Measurements from ENCODE around the gene PCSK4.
A peak's percentile ranks its signal among the peaks of the same experiment; 100 is the strongest.
"Not testable (repeated sequence)": the region's sequence is repeated elsewhere in the genome, so short reads cannot be mapped to it uniquely, and the experiment has no call there.

Gene PCSK4

DNA sequence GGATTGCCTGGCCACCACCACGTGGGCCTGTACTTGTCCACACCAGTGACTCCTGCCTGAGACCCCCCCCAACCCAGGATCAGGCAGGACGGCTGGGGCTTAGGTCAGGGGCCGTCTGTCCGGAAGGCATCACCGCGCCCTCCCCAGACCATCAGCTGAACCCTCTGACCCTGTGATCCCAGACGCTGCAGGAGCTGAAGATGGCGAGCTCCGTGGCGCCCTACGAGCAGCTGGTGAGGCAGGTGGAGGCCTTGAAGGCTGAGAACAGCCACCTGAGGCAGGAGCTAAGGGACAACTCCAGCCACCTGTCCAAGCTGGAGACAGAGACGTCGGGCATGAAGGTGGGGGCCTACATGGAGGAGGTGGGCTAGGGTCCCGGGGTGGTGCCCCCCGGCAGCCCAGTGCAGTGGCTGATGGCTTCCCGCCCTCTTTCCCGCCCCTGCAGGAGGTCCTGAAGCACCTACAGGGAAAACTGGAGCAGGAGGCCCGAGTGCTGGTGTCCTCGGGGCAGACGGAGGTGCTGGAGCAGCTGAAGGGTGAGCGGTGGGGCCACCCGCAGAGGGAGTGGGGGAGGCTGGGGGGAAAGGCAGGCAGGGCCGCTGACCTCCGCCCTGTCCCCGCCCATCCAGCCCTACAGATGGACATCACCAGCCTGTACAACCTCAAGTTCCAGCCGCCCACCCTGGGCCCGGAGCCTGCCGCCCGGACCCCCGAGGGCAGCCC is 37.2 kb downstream of the PCSK4 start:
- no peak for DNase-seq

DNA sequence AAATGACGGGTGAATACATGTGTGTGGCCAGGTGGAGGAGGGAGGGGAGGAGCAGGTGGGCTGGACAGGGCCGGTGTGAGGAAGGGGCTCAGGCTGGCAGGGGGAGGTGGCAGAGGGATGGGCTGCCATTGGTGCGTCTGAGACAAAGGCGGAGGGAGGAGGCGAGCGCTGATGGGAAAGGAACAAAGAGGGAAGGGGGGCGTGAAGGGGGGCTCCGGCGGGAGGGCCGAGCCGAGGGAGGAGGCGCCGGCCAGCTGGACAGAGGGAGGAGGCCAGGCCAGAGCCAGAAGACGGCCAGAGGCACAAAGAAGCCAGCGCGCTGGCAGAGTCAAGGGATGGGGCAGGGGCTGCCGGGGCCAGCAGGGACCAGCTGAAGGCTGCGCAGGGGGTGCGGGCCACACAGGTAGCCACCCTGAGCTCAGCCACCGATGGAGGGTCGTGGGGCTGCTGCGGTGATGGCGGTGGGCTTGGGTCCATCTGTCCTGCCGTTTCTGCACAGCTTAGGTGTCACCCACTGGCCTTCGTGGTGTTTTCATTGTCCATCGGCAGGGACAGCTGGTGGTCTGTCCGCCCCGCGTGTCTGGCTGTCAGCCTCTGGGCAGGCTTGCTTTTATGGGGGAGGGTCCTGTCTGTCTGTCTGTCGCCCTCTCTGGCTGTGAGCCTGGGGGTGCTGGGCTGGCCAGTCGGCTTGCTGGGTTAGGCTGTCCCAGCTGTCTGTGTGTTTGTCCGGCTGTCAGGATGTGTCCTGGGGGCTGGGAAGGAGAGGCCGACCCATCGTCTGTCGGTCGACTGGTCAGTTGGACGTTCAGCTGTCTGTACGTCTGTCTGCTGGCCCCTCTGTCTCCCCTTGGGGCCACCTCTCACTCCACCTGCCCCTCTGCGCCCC is 38.0 kb downstream of the PCSK4 start:
- DNase-seq, result peak; percentile 89

DNA sequence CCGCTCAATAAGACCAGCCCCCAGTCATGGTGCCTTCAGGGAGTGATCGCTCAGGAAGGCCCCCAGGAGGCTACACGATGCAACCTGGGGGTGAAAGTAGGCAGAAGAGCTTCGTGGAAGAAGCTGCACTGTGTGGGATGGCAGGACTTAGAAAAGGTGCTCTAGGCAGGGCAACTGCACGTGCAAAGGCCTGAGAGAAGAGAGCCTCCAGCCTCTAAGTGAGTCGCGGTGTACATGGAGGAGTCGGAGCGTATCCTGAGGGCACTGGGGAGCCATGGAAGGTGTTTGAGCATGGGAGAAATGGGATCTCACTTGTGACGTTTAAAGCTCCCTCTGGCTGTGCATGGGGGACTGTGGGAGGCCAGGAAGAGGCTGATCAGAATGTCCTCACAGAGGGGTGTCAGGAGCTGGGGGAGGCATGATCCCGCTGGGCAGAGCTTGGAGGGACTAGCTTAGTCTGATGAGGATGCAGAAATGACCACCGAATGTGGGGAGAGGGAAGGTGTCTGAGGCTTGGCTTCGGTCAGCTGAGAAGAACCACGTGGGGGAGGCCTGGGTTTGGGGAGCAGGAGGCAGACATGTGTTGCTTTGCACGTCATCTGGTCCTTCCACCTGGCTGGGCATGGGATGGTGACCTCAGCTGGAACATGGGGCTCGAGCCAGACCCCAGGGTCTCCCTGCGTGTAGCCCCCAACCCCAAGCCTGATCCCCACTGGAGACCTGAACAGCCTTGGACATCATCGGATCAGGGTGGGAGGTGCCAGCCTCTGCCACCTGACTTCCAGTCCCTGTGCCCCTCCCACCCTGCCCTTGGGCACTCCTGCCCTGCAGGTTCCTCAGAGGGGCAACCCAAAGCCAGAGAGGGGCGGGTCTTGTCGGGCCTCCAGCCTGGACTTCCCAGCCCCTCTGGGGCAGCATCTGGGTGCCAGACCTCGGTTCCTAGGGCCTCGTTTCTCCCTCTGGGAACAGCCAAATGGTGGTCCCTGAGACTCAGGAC is 39.1 kb downstream of the PCSK4 start:
- peak; percentile 51 for DNase-seq

DNA sequence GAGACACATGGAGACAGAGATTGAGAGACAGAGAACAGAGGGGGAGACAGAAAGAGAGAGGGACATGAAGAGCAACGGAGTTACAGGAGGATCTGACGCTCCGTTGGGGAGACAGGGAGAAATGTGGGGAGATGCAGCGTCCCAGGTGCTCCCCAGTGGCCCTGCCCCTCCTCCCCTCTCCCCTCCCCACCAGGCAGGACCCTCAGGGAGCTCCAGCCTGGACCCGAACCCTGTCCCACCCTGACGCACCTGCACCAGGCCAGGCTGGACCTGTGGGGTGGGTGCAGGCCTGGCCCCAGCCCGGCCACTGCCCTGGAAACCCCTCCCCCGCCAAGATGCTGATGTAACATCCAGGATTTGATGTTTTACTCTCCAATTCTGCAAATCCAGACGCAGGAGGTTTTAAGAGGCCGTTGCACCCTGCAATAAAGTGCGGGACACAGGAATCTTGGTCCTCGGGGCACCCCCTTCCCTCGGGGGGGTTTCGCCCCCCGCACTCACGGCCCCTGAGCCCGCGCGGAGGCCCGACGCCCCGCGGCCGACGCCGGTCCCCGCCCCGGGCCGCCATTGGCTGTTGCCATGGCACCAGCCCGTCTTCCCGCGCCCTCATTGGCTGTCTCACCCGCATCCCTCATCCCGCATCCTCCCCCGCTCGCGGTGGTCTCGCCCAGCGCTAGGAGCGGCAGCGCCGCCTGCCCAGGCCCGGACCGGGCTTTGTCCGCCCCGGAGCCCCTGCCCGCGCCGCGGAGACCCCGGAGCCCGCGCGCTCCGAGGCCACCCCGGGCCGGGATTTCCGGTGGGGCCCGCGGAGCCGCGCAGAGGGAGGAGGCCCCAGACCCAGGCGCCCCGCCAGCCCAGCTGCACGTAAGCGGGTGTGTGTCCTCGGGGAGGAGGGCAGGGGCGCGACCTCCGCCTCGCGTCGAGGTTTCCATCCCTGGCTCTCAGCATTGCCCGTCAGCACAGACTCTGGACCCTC is 40.4 kb downstream of the PCSK4 start, which contains the start of gene APC2:
Gene APC2 (plus strand): TSS at position 655 of the 976 bp plus-strand sequence. CDS start 2,881 bp downstream, outside the sequence.
- DNase-seq, result peak; percentile 89

DNA sequence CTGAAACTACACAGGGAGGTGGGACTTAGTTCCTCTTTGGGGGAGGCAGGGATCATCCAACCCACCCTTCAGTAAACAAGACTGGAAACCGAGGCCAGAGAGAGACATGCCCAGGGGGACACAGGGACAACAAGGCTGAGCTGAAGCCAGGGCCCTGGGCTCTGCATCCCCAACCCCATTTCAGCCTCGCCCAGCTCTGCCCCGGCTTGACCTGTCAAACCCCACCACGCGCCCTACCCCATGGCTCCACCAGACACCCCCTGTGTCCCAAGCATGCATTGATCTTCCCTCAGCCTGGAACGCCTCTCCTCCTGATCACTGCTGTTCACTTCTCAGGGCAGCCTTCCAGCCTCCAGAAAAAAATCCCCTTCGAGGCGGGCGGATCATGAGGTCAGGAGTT is 42.2 kb downstream of the PCSK4 start:
- no peak for DNase-seq

DNA sequence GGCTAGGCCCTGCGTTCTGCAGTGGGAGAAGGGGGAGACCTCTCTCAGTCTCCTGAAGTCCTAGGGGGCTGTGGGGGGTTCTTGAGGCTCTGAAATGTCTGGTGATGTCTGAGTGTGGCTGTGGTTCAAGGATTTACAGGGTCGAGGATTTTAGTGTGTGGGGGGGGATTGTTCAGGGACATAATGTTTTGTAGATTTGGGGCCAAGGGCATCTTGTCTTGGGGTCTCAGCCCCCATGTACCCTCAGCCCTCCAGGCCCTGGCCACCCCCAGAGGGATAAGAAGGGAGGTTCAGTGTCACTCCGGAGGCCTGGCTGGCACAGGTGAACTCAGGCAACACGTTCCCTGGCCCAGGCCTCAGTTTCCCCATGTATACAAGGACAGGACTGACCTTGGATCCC is 42.6 kb downstream of the PCSK4 start:
- no peak for DNase-seq

DNA sequence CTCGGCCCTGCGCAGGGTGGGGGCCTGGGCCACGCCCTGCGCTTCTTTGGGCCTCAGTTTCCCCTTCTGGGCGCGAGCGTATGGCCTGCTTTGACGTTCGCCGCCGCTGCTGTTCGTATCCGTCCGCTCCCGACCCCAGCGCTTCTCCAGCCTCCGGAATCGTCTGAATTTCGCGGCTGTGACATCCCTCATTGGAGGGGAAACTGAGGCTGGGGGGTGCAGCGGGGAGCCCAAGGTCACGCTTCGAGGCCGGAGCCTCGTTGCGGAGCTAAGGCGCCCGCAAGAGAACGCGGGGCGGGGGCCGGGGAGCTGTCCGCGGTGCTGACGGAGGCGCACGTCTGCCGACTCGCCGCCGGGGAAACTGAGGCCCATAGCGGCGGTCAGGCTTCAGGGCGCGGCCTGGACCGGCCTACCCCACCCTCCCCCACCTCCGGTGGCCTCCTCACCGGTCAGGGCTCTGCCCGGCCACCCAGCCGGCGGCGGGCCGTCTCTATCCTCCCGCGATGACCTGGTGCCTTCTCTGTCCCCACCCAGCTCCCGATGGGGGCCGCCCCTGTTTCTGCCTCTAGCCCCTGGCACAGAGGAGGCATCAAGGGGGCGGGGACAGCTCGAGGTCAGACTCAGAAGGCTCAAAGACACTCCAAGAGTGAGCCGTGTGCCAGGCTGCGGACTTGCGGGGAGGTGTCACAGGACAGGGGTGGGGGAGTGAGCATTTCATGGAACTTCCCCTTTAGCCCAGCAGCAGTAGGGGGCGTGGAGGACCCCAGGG is 43.3 kb downstream of the PCSK4 start:
- peak; percentile 12 for DNase-seq

DNA sequence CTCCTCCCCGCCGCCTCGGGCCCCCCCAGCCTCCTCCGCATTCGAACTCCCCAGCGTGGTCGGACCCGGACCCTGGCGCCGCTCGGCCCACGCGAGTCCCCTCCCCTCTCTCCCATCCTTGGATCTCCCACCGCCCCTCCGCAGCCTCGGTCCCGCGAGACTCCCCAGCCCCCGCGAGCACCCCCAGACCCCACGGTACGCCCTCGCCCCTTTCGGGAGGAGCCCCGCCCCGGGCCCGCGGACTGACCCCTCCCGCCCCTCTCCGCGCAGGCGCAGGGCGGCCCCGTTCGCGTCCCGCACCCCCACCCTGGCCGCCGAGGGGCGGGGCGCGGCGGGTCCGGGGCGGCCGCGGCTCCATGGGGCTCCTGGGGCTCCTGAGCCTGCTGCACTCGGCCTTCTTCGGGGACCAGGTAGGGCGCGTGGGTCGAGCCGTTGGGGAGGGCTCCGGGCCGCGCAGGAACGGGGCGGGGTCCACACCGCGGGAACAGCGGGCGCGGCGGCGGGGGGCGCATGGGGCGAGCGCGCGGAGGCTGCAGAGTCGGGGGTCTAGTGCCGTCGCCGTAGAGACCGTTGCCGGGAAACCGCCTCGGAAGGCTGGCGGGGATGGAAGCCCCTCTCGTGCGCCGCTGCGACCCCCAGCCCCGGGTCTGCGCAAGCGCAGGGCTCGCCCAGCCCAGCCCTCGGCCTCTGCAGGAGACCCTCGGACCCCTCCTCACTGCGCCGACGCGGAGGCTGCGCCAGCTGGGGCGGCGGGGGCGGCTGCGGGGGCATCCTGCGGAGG is 44.0 kb downstream of the PCSK4 start:
- peak; percentile 40 for DNase-seq

DNA sequence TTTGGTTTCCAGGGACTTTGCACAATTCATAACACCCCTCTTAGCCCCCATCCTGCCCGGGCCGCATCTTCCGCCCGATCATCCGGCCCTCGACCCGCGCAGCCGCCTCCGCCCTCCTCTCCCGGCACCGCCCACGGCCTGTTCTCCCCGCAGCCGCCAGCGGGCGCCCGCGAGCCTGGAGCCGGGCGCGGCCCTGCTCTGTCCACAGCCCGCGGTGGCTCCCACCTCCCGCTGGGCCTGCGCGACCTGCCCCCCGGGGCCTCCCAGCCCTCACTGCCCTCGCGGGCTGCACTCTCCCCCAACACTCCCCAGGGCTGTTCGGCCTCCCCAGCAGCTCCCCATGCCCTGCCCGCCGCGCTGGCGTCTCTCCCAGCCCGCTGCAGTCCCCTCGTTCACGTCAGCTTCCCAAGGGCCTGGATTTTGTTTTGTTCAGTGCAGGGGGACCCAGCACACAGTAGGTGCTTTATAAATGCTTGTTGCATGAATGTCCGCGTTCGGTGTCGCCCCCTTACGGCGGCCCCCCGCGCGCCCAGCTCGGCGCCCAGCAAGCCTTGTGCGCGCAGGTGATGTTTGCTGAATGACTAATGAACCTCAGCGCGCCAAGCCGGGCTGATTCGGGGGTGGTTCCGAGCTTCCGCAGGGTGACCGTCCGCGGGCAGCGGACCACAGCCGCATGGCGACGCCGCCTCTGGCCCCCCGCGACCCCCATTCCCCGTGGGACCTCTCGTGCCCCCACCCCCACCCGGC is 44.8 kb downstream of the PCSK4 start:
- peak; percentile 69 for DNase-seq

DNA sequence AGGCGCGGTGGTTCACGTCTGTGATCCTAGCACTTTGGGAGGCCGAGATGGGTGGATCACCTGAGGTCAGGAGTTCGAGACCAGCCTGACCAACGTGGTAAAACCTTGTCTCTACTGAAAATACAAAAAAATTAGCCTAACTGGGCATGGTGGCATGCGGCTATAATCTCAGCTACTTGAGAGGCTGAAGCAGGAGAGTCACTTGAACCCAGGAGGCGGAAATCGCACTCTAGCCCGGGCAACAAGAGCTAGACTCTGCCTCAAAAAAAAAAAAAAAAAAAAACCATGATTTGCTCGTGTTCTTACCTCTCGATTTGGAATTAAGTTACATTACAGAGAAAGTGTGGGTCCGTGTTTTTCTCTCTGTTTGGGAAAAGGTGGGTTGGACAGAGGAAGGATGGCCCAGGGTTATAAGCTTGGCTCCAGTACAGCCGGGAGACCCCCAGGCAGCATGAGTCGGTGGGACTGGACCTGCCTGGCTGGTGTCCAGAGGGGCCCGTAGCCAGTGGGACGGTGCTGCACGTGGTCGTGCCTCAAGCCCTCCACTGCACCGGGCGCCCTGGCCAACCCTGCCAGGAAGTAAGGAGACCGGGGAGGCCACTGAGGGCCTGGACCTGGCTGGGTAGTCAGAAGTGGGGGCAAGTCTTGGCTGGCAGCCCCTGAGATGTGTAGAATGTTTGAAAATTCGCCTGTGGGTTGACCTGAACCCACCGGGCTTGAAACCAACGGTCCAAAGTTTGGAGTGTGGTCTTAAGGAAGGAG is 48.3 kb downstream of the PCSK4 start:
- no peak for DNase-seq

DNA sequence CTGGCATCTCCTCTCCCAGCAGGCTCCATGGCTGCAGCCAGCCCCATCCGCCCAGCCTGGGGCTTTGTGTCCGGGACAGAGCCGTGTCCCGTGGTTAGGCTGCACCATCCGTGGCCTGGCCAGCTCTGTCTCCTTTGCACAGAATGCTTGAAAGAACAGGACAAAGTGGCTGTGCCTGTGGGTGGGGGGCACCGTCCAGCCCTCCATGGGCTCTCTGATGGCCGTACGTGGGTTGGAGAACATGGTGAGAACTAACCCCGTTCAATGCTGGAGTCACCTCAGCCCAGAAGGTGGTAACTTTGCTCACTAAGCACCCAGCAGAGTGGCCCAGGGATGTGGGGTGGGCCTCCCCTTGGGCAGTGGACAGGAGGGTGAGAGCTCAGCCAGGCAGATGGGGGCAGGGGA is 49.1 kb downstream of the PCSK4 start:
- no peak for DNase-seq

DNA sequence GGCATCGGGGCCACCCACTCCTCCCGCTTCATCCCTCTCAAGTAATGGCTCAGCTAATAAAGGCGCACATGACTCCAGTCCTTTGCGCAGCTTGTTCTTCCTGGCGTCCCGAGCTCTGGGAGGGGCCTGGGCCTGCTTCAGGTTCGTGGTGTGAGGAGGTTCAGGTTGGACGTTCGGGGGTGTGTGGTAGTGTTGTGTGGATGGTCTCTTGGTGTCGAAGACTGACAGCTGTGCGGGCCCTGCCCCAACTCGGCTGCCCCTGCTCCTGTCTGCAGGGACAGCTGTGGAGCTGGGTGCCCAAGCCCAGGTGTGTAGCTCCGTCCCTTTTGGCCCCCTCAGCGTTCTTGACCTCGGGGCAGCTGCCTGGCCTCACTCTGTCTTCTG is 49.7 kb downstream of the PCSK4 start:
- no peak for DNase-seq

DNA sequence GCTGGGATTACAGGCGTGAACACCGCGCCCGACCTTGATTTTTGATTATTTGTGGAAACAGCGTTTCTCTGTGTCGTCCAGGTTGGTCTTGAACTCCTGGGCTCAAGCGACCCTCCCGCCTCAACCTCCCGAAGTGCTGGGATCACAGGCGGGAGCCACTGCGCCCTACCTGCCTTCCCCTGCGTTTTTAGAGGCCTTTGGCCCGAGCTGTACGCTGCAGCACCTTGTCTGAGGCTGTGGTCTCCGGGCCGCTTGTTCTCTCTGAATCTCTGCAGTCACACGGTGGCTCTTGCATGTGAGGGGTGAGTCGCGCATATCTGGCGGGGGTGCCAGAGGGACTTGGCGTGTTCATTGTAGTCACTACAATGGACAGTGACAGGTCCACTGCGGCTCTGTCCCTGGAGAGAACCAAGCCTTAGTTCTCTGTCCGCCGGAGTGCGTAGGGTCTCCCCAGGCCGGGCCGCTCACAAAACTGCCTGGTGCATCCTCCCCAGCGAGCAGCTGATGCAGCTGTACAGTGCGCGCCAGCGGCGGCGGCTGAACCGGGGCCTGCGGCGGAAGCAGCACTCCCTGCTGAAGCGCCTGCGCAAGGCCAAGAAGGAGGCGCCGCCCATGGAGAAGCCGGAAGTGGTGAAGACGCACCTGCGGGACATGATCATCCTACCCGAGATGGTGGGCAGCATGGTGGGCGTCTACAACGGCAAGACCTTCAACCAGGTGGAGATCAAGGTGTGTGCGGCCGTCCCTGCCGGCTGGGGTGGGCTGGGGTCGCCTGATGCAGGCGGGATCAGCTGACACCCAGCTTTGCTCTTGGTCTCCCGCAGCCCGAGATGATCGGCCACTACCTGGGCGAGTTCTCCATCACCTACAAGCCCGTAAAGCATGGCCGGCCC is 50.4 kb downstream of the PCSK4 start:
- not testable (repeated sequence) for DNase-seq

DNA sequence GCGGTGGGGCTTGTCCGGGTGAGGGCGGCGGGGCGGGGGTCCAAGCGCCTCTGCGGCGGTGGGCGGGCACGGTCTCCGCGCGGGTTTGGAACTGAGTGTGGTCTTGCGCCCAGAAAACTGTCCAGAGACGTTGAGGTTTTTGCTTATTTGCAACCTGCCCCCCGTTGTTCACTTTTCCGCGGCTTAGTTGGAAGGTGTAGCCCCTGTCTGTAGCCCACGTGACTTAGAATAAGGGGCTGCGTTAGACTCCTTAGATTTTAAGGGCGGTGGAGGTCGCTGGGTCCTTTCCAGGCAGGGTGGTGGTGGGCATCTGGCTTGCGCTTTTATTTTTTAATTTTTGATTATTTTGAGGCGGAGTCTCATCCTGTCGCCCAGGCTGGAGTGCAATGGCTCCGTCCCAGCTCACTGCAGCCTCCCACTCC is 51.2 kb downstream of the PCSK4 start:
- DNase-seq, result no peak

DNA sequence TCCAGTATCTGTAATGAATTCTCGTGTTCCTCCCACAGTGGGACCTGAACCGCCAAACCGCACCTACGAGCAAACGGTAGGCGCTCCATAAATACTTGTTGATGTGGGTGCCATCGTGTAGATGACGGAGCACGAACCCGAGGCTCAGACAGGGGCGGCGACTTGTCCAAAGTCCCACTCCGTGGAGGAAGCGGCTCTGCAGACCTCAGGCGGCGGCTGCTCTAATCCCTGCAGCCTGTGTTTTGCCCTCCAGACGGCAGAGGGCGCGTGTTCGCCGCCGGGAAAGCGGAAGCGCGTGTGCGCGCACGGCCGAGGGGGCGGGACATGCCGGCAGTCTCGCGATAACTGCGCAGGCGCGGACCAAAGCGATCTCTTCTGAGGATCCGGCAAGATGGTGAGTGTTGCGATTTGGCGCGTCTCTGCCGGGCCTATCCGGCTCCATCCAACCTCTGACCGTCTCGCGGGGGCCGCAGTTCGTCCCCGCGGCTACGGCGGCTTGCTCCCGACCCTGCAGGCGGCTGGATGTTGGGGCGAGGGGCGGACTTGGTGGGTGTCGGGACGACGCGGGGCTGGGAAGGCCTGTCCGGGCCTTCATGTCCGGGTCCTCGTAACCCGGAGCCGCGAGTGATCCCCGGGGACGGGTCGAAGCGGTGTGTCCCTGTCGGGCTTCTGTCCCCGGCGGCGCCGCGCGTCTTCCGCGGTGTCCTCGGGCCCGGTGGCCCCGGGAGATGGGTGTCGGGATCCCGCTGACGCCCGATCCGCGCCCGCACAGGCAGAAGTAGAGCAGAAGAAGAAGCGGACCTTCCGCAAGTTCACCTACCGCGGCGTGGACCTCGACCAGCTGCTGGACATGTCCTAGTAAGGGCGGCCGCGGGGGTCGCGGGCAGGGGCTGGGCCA is 51.9 kb downstream of the PCSK4 start, which contains the start of gene RPS15:
Gene RPS15 (plus strand): TSS at position 362 of the 898 bp plus-strand sequence. CDS start 30 bp downstream, at position 392.
- DNase-seq, result peak; percentile 94

DNA sequence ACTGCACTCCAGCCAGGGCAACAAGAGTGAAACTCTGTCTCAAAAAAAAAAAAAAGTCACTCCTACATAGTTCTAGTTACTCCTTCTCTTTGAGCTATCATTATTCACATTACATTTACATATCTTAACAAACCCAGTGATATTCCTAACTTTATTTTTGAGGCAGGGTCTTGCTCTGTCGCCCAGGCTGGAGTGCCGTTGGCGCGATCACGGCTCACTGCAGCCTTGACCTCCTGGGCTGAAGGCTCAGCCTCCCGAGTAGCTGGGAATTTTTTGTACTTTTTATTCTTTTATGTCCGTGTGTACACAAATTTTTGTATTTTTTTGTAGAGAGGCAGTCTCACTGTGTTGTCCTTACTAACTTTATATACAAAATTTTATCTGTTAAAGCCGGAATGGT is 52.5 kb downstream of the PCSK4 start:
- DNase-seq, result no peak

Data from midbrain (tissue), 1 donor.